ENCODE measurements around the gene SEBOX. TPM values are rescaled to one million over a fixed set of nuclear protein-coding genes. Genes with fewer than 3 reads are reported as not detected.

Gene SEBOX
- polyA plus RNA-seq, 2 of the 4 experiments (the other 2 are of a cell fraction): not detected

DNA sequence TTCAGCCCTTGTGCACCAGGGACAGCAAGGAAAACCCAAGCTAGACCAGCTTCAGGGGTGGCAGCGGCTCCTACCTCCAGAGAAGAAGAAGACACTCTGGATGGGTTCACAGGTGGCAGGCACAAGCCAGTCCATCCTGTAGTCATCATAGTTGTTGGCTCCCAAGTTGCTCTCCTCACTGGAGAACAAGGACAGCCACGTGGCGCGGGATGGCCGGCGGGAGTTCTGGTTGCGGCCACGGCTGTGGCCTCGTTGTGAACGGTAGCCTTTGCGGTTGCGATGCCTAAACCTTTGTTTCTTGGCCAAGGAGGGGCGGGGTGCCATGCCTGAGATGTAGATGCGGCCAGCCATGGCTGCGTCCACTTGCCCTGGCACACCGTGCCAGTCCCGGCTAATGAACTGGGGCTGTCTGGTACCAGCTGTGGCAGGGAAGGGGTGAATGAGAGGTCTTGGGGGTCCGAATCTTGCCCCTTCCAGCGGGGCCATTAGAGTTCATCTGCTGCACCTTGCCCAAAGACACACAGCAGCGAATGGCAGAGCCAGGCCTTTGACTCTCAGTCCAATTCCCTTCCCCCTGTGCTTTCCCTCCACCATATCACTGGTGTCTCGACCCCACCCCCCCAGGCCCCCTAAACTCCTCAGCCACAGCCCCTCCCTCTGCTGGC lies 2.8 kb upstream of the SEBOX start:
- no peak for FAIRE-seq
- no peak for DNase-seq (ENCODE audit: low read depth in 1 of 2, low spot score in 1 of 2)
- CTCF ChIA-PET: interaction anchor here (1.0 to 5.5 kb wide), 4 partner anchors 10 to 173 kb away, joined by 3 to 27 read pairs (median 6); partner anchors contain the start of gene POLDIP2
- Histone ChIP-seq H3K27ac (peak overlapping the region in 1 of 2 experiments; percentile 87; a peak in 3 of 6 replicates), H3K9me3 (no peaks in the 10 kb centered on the region), H3K4me1 (peaks cover 28% of the 10 kb centered on the region), H3K4me2 (no peak overlapping the region), H3K4me3 (no peak overlapping the region)
- ATAC-seq: no peak
- WGBS (ENCODE audit: missing lambda C conversion rate): 89% methylated on average over 21 of the region's 21 CpGs
- no peak for TF ChIP-seq EP300 (IDR thresholded peaks at IDR 0.05)
- TF ChIP-seq HEYL (CRISPR knock-in tag; IDR thresholded peaks at IDR 0.05): no peak
- TF ChIP-seq GATA3 (IDR thresholded peaks at IDR 0.05; ENCODE audit: borderline replicate concordance): no peak
- TF ChIP-seq, protein P1, sequence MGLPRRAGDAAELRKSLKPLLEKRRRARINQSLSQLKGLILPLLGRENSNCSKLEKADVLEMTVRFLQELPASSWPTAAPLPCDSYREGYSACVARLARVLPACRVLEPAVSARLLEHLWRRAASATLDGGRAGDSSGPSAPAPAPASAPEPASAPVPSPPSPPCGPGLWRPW (IDR thresholded peaks at IDR 0.05): no peak
- POLR2A ChIA-PET: interaction anchor here (0.6 to 2.3 kb wide), 4 partner anchors 9 to 36 kb away, joined by 3 to 27 read pairs (median 6); partner anchors contain the start of gene POLDIP2

DNA sequence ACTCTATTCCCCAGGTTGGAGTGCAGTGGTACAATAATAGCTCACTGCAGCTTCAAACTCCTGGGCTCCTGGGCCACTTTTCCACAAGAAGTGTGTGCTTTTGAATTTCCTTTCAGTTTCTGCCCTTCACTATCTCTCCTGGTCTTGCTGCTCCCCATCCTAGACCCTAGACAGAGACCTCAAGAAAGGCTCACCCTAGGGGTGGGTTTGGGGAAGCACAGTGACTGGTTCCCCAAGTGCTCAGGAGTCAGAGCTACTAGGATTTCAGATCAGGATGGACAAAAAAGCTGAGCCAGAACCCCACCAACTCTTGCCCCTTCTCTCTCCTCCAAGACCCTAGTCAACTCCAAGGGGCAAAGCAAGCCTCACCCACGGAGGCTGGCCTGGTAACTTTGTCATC lies 1.6 kb upstream of the SEBOX start:
- Histone ChIP-seq H3K4me2 (no peak overlapping the region), H3K4me1 (peaks cover 20% of the 10 kb centered on the region), H3K27ac (no peak overlapping the region), H3K4me3 (no peak overlapping the region), H3K9me3 (no peaks in the 10 kb centered on the region)
- 60% methylated on average over 1 of the region's 1 CpG for WGBS (ENCODE audit: missing lambda C conversion rate)
- CTCF ChIA-PET: interaction anchor here (0.8 to 5.5 kb wide), 6 partner anchors 9 to 115 kb away, joined by 3 to 27 read pairs (median 4); partner anchors contain the start of genes IFT20, POLDIP2 and TNFAIP1
- TF ChIP-seq RCOR1 (IDR thresholded peaks at IDR 0.05; ENCODE audit: low read depth, low read length): no peak
- TF ChIP-seq, protein P2, sequence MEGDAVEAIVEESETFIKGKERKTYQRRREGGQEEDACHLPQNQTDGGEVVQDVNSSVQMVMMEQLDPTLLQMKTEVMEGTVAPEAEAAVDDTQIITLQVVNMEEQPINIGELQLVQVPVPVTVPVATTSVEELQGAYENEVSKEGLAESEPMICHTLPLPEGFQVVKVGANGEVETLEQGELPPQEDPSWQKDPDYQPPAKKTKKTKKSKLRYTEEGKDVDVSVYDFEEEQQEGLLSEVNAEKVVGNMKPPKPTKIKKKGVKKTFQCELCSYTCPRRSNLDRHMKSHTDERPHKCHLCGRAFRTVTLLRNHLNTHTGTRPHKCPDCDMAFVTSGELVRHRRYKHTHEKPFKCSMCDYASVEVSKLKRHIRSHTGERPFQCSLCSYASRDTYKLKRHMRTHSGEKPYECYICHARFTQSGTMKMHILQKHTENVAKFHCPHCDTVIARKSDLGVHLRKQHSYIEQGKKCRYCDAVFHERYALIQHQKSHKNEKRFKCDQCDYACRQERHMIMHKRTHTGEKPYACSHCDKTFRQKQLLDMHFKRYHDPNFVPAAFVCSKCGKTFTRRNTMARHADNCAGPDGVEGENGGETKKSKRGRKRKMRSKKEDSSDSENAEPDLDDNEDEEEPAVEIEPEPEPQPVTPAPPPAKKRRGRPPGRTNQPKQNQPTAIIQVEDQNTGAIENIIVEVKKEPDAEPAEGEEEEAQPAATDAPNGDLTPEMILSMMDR (IDR thresholded peaks at IDR 0.05): 0 out of 3 replicates have a peak, but pooled peaks have one; percentile 7
- no peak for TF ChIP-seq TFCP2L1 (CRISPR knock-in tag; IDR thresholded peaks at IDR 0.05)
- POLR2A ChIA-PET: interaction anchor here (0.8 to 2.3 kb wide), 2 partner anchors 9 to 31 kb away, joined by 3 to 27 read pairs; partner anchors contain the start of genes POLDIP2 and TNFAIP1
- FAIRE-seq (no peak), DNase-seq (ENCODE audit: low read depth in 1 of 2, low spot score in 1 of 2) (peak in 1 of 2 experiments; percentile 39), ATAC-seq (no peak)

DNA sequence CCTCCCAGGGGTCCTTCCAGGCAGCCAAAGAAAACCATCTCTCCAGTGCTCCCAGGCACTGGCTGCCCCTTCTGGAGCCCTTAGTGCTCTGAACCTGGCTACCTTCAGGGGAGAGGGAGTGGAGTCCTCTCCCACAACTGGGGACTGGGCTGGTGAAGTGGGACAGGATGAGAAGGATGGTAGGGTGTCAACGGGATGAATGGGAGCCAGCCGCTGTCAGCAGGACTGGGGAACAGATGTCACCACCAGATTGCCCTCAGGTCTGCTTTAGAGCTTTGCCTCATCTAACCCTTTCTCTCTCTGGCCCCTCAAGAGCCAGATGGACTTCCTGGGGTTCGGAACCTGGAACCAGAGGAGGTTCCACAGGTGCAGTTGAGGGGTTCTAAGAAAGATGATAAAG lies 488 bp upstream of the SEBOX start:
- Histone ChIP-seq H3K27ac (no peak overlapping the region), H3K4me1 (peaks cover 13% of the 10 kb centered on the region), H3K4me2 (no peak overlapping the region), H3K9me3 (no peaks in the 10 kb centered on the region), H3K4me3 (no peak overlapping the region)
- TF ChIP-seq KDM1A (IDR thresholded peaks at IDR 0.05; ENCODE audit: low read depth) (no peak), ZNF302 (CRISPR knock-in tag; IDR thresholded peaks at IDR 0.05) (no peak), POLR2A (IDR thresholded peaks at IDR 0.05; ENCODE audit: low read length) (no peak), EHF (CRISPR knock-in tag; IDR thresholded peaks at IDR 0.05) (no peak), CBX2 (IDR thresholded peaks at IDR 0.05; ENCODE audit: borderline replicate concordance, low read depth) (no peak), RCOR1 (IDR thresholded peaks at IDR 0.05; ENCODE audit: low read depth, low read length) (no peak), RAD21 (conservative IDR thresholded peaks at IDR 0.05 in 1 of 2, IDR thresholded peaks at IDR 0.05 in 1 of 2) (no peak), CHD2 (IDR thresholded peaks at IDR 0.05; ENCODE audit: low read length, partially characterized antibody) (no peak), NR3C1 (IDR thresholded peaks at IDR 0.05) (no peak), CHD4 (IDR thresholded peaks at IDR 0.05; ENCODE audit: borderline replicate concordance) (no peak), PHF8 (IDR thresholded peaks at IDR 0.05; ENCODE audit: borderline replicate concordance, low read depth) (no peak)
- TF ChIP-seq, protein P3, sequence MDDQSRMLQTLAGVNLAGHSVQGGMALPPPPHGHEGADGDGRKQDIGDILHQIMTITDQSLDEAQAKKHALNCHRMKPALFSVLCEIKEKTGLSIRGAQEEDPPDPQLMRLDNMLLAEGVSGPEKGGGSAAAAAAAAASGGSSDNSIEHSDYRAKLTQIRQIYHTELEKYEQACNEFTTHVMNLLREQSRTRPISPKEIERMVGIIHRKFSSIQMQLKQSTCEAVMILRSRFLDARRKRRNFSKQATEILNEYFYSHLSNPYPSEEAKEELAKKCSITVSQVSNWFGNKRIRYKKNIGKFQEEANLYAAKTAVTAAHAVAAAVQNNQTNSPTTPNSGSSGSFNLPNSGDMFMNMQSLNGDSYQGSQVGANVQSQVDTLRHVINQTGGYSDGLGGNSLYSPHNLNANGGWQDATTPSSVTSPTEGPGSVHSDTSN (IDR thresholded peaks at IDR 0.05): no peak
- TF ChIP-seq, protein P4, sequence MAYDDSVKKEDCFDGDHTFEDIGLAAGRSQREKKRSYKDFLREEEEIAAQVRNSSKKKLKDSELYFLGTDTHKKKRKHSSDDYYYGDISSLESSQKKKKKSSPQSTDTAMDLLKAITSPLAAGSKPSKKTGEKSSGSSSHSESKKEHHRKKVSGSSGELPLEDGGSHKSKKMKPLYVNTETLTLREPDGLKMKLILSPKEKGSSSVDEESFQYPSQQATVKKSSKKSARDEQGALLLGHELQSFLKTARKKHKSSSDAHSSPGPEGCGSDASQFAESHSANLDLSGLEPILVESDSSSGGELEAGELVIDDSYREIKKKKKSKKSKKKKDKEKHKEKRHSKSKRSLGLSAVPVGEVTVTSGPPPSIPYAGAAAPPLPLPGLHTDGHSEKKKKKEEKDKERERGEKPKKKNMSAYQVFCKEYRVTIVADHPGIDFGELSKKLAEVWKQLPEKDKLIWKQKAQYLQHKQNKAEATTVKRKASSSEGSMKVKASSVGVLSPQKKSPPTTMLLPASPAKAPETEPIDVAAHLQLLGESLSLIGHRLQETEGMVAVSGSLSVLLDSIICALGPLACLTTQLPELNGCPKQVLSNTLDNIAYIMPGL (CRISPR knock-in tag; IDR thresholded peaks at IDR 0.05; ENCODE audit: borderline replicate concordance): no peak
- POLR2A ChIA-PET: interaction anchor here (1.5 to 2.3 kb wide), 2 partner anchors 8 to 29 kb away, joined by 3 to 27 read pairs; partner anchors contain the start of gene POLDIP2
- FAIRE-seq (no peak), ATAC-seq (no peak), DNase-seq (ENCODE audit: low read depth in 1 of 2, low spot score in 1 of 2) (no peak)
- 87% methylated on average over 3 of the region's 3 CpGs for WGBS (ENCODE audit: missing lambda C conversion rate)
- CTCF ChIA-PET: interaction anchor here (0.8 to 5.5 kb wide), 2 partner anchors 8 to 51 kb away, joined by 3 to 27 read pairs; partner anchors contain the start of gene POLDIP2

Data from A549 (cell line).